PC-9 (cell line): Measurements from ENCODE around the gene KCNC3. TPM values are rescaled to one million over a fixed set of nuclear protein-coding genes. Genes with fewer than 3 reads are reported as not detected.

Experiments used
- BruUV-seq: library from RNA; stranded (reverse); fragments of 400-500 nt; replicated peaks from 2 replicates; lab custom pipeline; 2021; lab: Mats Ljungman, UMichigan
- CTCF ChIA-PET: fragments of 300-600 bp; sonication (Branson Sonifier 250); formaldehyde crosslinking; loops from one replicate; lab custom pipeline; 2022; ENCODE audit warnings: antibody characterized with exemption; lab: Charles Lee
- POLR2A ChIA-PET: fragments of 300-600 bp; sonication (Branson Sonifier 250); formaldehyde crosslinking; loops from one replicate; lab custom pipeline; 2022; ENCODE audit warnings: antibody characterized with exemption; ENCODE audit not compliant: unreplicated experiment; lab: Charles Lee
- DNase-seq, 2 experiments: peaks; one replicate each; pipeline versions ENCODE4 v3.0.0 to v3.0.0-alpha.2; 2015 to 2022; ENCODE audit warnings: mixed read lengths in 1 of 2
- H2AFZ ChIP-seq: fragments of 200-600 bp; sonication (generic); 2 replicates; pipeline ENCODE4 v1.8.1; 2017; ENCODE audit warnings: antibody characterized with exemption
- H3F3A ChIP-seq: fragments of 200-600 bp; sonication (generic); 2 replicates; pipeline ENCODE4 v1.8.1; 2017; ENCODE audit warnings: antibody characterized with exemption, mild to moderate bottlenecking, low read depth; ENCODE audit not compliant: insufficient read depth
- H3K27ac ChIP-seq: fragments of 200-600 bp; sonication (generic); 2 replicates; pipeline ENCODE4 v1.6.1; 2016; ENCODE audit warnings: mixed run types
- H3K27me3 ChIP-seq: fragments of 200-600 bp; sonication (generic); 2 replicates; pipeline ENCODE4 v1.6.1; 2016; ENCODE audit warnings: low read depth, mixed run types; ENCODE audit not compliant: insufficient read depth
- H3K36me3 ChIP-seq: fragments of 200-600 bp; sonication (generic); 2 replicates; pipeline ENCODE4 v1.6.1; 2016; ENCODE audit warnings: low read depth, mixed run types
- H3K4me1 ChIP-seq: fragments of 200-600 bp; sonication (generic); replicated peaks from 2 replicates; pipeline ENCODE4 v1.6.1; 2016; ENCODE audit warnings: mixed run types; ENCODE audit not compliant: insufficient read depth
- H3K4me2 ChIP-seq: fragments of 200-600 bp; sonication (generic); 2 replicates; pipeline ENCODE4 v1.6.1; 2017; ENCODE audit warnings: mixed run types
- H3K4me3 ChIP-seq: fragments of 200-600 bp; sonication (generic); 2 replicates; pipeline ENCODE4 v1.6.1; 2016; ENCODE audit warnings: mixed run types
- H3K79me2 ChIP-seq: fragments of 200-600 bp; sonication (generic); 2 replicates; pipeline ENCODE4 v1.6.1; 2017; ENCODE audit warnings: low read depth, mixed run types
- H3K9me2 ChIP-seq: fragments of 200-600 bp; sonication (generic); 2 replicates; pipeline ENCODE4 v1.8.1; 2017; ENCODE audit warnings: mild to moderate bottlenecking; ENCODE audit not compliant: insufficient read depth
- H3K9me3 ChIP-seq: fragments of 200-600 bp; sonication (generic); 2 replicates; pipeline ENCODE4 v1.8.1; 2016; ENCODE audit warnings: low read depth; ENCODE audit not compliant: insufficient read depth
- H4K20me1 ChIP-seq: fragments of 200-600 bp; sonication (generic); 2 replicates; pipeline ENCODE4 v1.8.1; 2017; ENCODE audit not compliant: insufficient read depth
- EZH2 ChIP-seq: fragments of 200-600 bp; sonication (generic); IDR thresholded peaks from 2 replicates; pipeline ENCODE4 v1.8.0; 2017; ENCODE audit warnings: antibody characterized with exemption, low read depth
- intact Hi-C: fragments of 100-400 bp; cut with micrococcal nuclease; formaldehyde crosslinking; loops from one replicate; pipeline ENCODE4 v1.10.0; 2022; ENCODE audit not compliant: unreplicated experiment
- total RNA-seq: library from RNA; stranded (reverse); gene quantifications from 2 replicates; pipeline ENCODE4 v1.2.3, GENCODE V29; 2021
- TF ChIP-seq, protein P1 (sequence below): fragments of 200-600 bp; sonication (generic); conservative IDR thresholded peaks from 2 replicates; pipeline ENCODE4 v1.6.1; 2017; ENCODE audit warnings: mixed run types, antibody characterized with exemption, mild to moderate bottlenecking, moderate library complexity

Gene KCNC3
- total RNA-seq, 1 experiment from 2014 or later, result 9.0 TPM

GRCh38 chr19:50328224-50328872 is 829 bp downstream of the KCNC3 start:
- no peak overlapping the region for H3K4me2 ChIP-seq
- H2AFZ ChIP-seq, result no peak overlapping the region
- H3K4me3 ChIP-seq, result no peak overlapping the region
- peaks cover 17% of the 10 kb centered on the region; the same call in 1 of the 2 replicates for H3K4me1 ChIP-seq
- no peak overlapping the region for H3K27ac ChIP-seq
- peaks cover 33% of the 10 kb centered on the region for H3F3A ChIP-seq
- no peak for DNase-seq
- BruUV-seq, result no TSS peak
- no peaks in the 10 kb centered on the region for H3K36me3 ChIP-seq
- ChIA-PET POLR2A (interaction anchor here (0.6 to 1.0 kb wide), 5 partner anchors 15 to 782 kb away, joined by 7 to 23 read pairs (median 7); no protein-coding TSS in a partner anchor), CTCF (interaction anchor here (0.6 to 0.7 kb wide), 4 partner anchors 37 to 150 kb away, joined by 3 to 15 read pairs (median 11); no protein-coding TSS in a partner anchor)
- TF ChIP-seq, protein P1, sequence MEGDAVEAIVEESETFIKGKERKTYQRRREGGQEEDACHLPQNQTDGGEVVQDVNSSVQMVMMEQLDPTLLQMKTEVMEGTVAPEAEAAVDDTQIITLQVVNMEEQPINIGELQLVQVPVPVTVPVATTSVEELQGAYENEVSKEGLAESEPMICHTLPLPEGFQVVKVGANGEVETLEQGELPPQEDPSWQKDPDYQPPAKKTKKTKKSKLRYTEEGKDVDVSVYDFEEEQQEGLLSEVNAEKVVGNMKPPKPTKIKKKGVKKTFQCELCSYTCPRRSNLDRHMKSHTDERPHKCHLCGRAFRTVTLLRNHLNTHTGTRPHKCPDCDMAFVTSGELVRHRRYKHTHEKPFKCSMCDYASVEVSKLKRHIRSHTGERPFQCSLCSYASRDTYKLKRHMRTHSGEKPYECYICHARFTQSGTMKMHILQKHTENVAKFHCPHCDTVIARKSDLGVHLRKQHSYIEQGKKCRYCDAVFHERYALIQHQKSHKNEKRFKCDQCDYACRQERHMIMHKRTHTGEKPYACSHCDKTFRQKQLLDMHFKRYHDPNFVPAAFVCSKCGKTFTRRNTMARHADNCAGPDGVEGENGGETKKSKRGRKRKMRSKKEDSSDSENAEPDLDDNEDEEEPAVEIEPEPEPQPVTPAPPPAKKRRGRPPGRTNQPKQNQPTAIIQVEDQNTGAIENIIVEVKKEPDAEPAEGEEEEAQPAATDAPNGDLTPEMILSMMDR, result no peak
- no peak for TF ChIP-seq EZH2
- H3K9me2 ChIP-seq, result no peaks in the 10 kb centered on the region
- no peaks in the 10 kb centered on the region for H3K9me3 ChIP-seq
- peaks cover 19% of the 10 kb centered on the region for H4K20me1 ChIP-seq
- peaks cover 4% of the 10 kb centered on the region; the same call in 1 of the 2 replicates for H3K79me2 ChIP-seq
- peaks cover 5% of the 10 kb centered on the region; the same call in 1 of the 2 replicates for H3K27me3 ChIP-seq
- intact Hi-C loops, result no loop called here

- H3K9me2 ChIP-seq, result no peaks in the 10 kb centered on the region
- no peak overlapping the region for H3K4me3 ChIP-seq
- no peaks in the 10 kb centered on the region for H3K9me3 ChIP-seq
- no peak overlapping the region for H3K27ac ChIP-seq
- peaks cover 19% of the 10 kb centered on the region for H4K20me1 ChIP-seq
- TF ChIP-seq, protein P1, result no peak
- no peak for TF ChIP-seq EZH2
- H3K79me2 ChIP-seq, result peaks cover 4% of the 10 kb centered on the region; the same call in 1 of the 2 replicates
- H3K4me2 ChIP-seq, result no peak overlapping the region
- H3K4me1 ChIP-seq, result peaks cover 12% of the 10 kb centered on the region; the same call in 1 of the 2 replicates
- ChIA-PET POLR2A (no interaction called here), CTCF (no interaction called here)
- H3K27me3 ChIP-seq, result peaks cover 7% of the 10 kb centered on the region; the same call in 1 of the 2 replicates
- intact Hi-C loops, result no loop called here
- no peak for DNase-seq
- no peaks in the 10 kb centered on the region for H3K36me3 ChIP-seq
- H2AFZ ChIP-seq, result no peak overlapping the region
- peaks cover 28% of the 10 kb centered on the region for H3F3A ChIP-seq
- BruUV-seq, result no TSS peak
Measured at GRCh38 chr19:50327461-50328223, 1.5 kb downstream of the KCNC3 start.

GRCh38 chr19:50327013-50327412 is 2.2 kb downstream of the KCNC3 start:
- intact Hi-C loops, result no loop called here
- Histone ChIP-seq H4K20me1 (peaks cover 19% of the 10 kb centered on the region), H3K27me3 (peaks cover 13% of the 10 kb centered on the region), H3K9me3 (no peaks in the 10 kb centered on the region), H3F3A (peaks cover 26% of the 10 kb centered on the region), H3K9me2 (no peaks in the 10 kb centered on the region), H3K4me3 (no peak overlapping the region), H2AFZ (no peak overlapping the region), H3K4me2 (no peak overlapping the region), H3K79me2 (peaks cover 4% of the 10 kb centered on the region; the same call in 1 of the 2 replicates), H3K27ac (no peak overlapping the region), H3K4me1 (peaks cover 6% of the 10 kb centered on the region; the same call in 1 of the 2 replicates), H3K36me3 (no peaks in the 10 kb centered on the region)
- TF ChIP-seq, protein P1, result no peak
- TF ChIP-seq EZH2, result no peak
- POLR2A ChIA-PET, result no interaction called here
- no TSS peak for BruUV-seq
- CTCF ChIA-PET, result no interaction called here
- DNase-seq, result no peak
